H9 (cell line): Measurements from ENCODE around the gene SDK1. TPM values are rescaled to one million over a fixed set of nuclear protein-coding genes. Genes with fewer than 3 reads are reported as not detected.

Experiments used
- DNase-seq: peaks from one replicate; pipeline ENCODE4 v3.0.0-alpha.2; 2017
- H2AFZ ChIP-seq: one replicate; pipeline ENCODE4 v1.6.1; 2013; ENCODE audit warnings: mild to moderate bottlenecking, low read length, control low read depth, moderate library complexity
- H2AK5ac ChIP-seq: 2 replicates; pipeline ENCODE4 v1.6.1; 2013; ENCODE audit warnings: low read length, control low read depth, mixed read lengths; ENCODE audit not compliant: insufficient read length
- H2BK120ac ChIP-seq: one replicate; pipeline ENCODE4 v1.6.1; 2013; ENCODE audit warnings: low read depth, mild to moderate bottlenecking, low read length, control low read depth, inconsistent platforms; ENCODE audit not compliant: poor library complexity, severe bottlenecking
- H2BK12ac ChIP-seq: 2 replicates; pipeline ENCODE4 v1.6.1; 2013; ENCODE audit warnings: low read length, control low read depth, mixed read lengths, low read depth; ENCODE audit not compliant: insufficient read length
- H2BK15ac ChIP-seq: 2 replicates; pipeline ENCODE4 v1.6.1; 2013; ENCODE audit warnings: low read depth, low read length, control low read depth
- H2BK20ac ChIP-seq: one replicate; pipeline ENCODE4 v1.6.1; 2013; ENCODE audit warnings: low read depth, mild to moderate bottlenecking, low read length, control low read depth, inconsistent platforms; ENCODE audit not compliant: poor library complexity, severe bottlenecking
- H2BK5ac ChIP-seq: 2 replicates; pipeline ENCODE4 v1.6.1; 2013; ENCODE audit warnings: low read length, control low read depth, mixed read lengths; ENCODE audit not compliant: insufficient read length
- H3K14ac ChIP-seq: 2 replicates; pipeline ENCODE4 v1.6.1; 2013; ENCODE audit warnings: low read length, control low read depth; ENCODE audit not compliant: insufficient read depth
- H3K18ac ChIP-seq: 2 replicates; pipeline ENCODE4 v1.6.1; 2013; ENCODE audit warnings: low read depth, mild to moderate bottlenecking, mixed read lengths, low read length, control low read depth; ENCODE audit not compliant: insufficient read length
- H3K23ac ChIP-seq: 2 replicates; pipeline ENCODE4 v1.6.1; 2013; ENCODE audit warnings: low read length, control low read depth, mixed read lengths, low read depth; ENCODE audit not compliant: insufficient read length
- H3K23me2 ChIP-seq: 2 replicates; pipeline ENCODE4 v1.6.1; 2013; ENCODE audit warnings: low read depth, mild to moderate bottlenecking, mixed read lengths, low read length, control low read depth; ENCODE audit not compliant: insufficient read length, poor library complexity, severe bottlenecking
- H3K27ac ChIP-seq: 2 replicates; pipeline ENCODE4 v1.5.1; 2013; ENCODE audit warnings: low read length, control low read depth, mixed read lengths, low read depth; ENCODE audit not compliant: insufficient read length
- H3K27me3 ChIP-seq: 2 replicates; pipeline ENCODE4 v1.6.1; 2013; ENCODE audit warnings: low read length, control low read depth, inconsistent platforms; ENCODE audit not compliant: insufficient read depth
- H3K4ac ChIP-seq: 2 replicates; pipeline ENCODE4 v1.6.1; 2013; ENCODE audit warnings: low read depth, mild to moderate bottlenecking, control low read depth, inconsistent platforms, low read length, moderate library complexity
- H3K4me1 ChIP-seq: 2 replicates; pipeline ENCODE4 v1.6.1; 2013; ENCODE audit warnings: low read length, control low read depth, inconsistent platforms; ENCODE audit not compliant: insufficient read depth
- H3K4me2 ChIP-seq: 2 replicates; pipeline ENCODE4 v1.6.1; 2013; ENCODE audit warnings: low read length, control low read depth, mixed read lengths; ENCODE audit not compliant: insufficient read length, insufficient read depth
- H3K56ac ChIP-seq: 2 replicates; pipeline ENCODE4 v1.6.1; 2013; ENCODE audit warnings: low read depth, mild to moderate bottlenecking, mixed read lengths, low read length, control low read depth; ENCODE audit not compliant: insufficient read length
- H3K79me1 ChIP-seq: 2 replicates; pipeline ENCODE4 v1.6.1; 2013; ENCODE audit warnings: low read depth, mild to moderate bottlenecking, moderate library complexity, low read length, control low read depth, inconsistent platforms; ENCODE audit not compliant: insufficient read depth, poor library complexity, severe bottlenecking
- H3K79me2 ChIP-seq: 2 replicates; pipeline ENCODE4 v1.6.1; 2013; ENCODE audit warnings: low read length, control low read depth, inconsistent platforms; ENCODE audit not compliant: insufficient read depth
- H3K9ac ChIP-seq: 2 replicates; pipeline ENCODE4 v1.6.1; 2013; ENCODE audit warnings: low read length, control low read depth, mixed read lengths; ENCODE audit not compliant: insufficient read length; ENCODE audit errors: extremely low read depth
- H3K9me3 ChIP-seq: one replicate; pipeline ENCODE4 v1.6.1; 2013; ENCODE audit warnings: low read depth, low read length, inconsistent platforms; ENCODE audit not compliant: control insufficient read depth
- H3T11ph ChIP-seq: one replicate; pipeline ENCODE4 v1.6.1; 2013; ENCODE audit warnings: mild to moderate bottlenecking, low read length, control low read depth, inconsistent platforms
- H4K20me1 ChIP-seq: one replicate; pipeline ENCODE4 v1.6.1; 2013; ENCODE audit not compliant: control insufficient read depth, insufficient read length, insufficient read depth
- H4K5ac ChIP-seq: 2 replicates; pipeline ENCODE4 v1.6.1; 2013; ENCODE audit warnings: low read depth, mild to moderate bottlenecking, mixed read lengths, low read length, control low read depth; ENCODE audit not compliant: insufficient read length
- H4K8ac ChIP-seq: replicated peaks from 2 replicates; pipeline ENCODE4 v1.6.1; 2013; ENCODE audit warnings: low read length, control low read depth, mixed read lengths, low read depth; ENCODE audit not compliant: insufficient read length
- H4K91ac ChIP-seq: 2 replicates; pipeline ENCODE4 v1.6.1; 2013; ENCODE audit warnings: low read depth, mild to moderate bottlenecking, moderate library complexity, mixed read lengths, low read length, control low read depth; ENCODE audit not compliant: insufficient read length
- H3K27ac Mint-ChIP-seq, 3 experiments: 2 replicates in 2 of 3; 3 replicates in 1 of 3; pipeline ENCODE4 v1.8.0; 2020 to 2021; ENCODE audit warnings: mixed read lengths in 3 of 3, mild to moderate bottlenecking in 1 of 3, moderate library complexity in 1 of 3
- H3K27me3 Mint-ChIP-seq: 2 replicates; pipeline ENCODE4 v1.8.0; 2021; ENCODE audit warnings: low read depth, mild to moderate bottlenecking, moderate library complexity, mixed read lengths
- H3K36me3 Mint-ChIP-seq, 3 experiments: 2 replicates in 2 of 3; 3 replicates in 1 of 3; pipeline ENCODE4 v1.8.0; 2020 to 2021; ENCODE audit warnings: low read depth in 3 of 3, mixed read lengths in 3 of 3; ENCODE audit not compliant: insufficient read depth in 1 of 3
- H3K4me1 Mint-ChIP-seq, 2 experiments: 2 replicates each; pipeline ENCODE4 v1.8.0; 2020; ENCODE audit warnings: mixed read lengths in 2 of 2
- H3K4me3 Mint-ChIP-seq, 2 experiments: 2 replicates in 1 of 2; 3 replicates in 1 of 2; pipeline ENCODE4 v1.8.0; 2020 to 2021; ENCODE audit warnings: mild to moderate bottlenecking in 2 of 2, mixed read lengths in 2 of 2, moderate library complexity in 1 of 2
- H3K9me3 Mint-ChIP-seq, 2 experiments: 2 replicates in 1 of 2; 3 replicates in 1 of 2; pipeline ENCODE4 v1.8.0; 2020; ENCODE audit warnings: mild to moderate bottlenecking in 2 of 2, mixed read lengths in 2 of 2, moderate library complexity in 1 of 2
- WGBS: extraction: QIAGEN DNeasy Blood & Tissue Kit; methylation state at CpG from one replicate; pipeline ENCODE4 v1.1.7; 2013; ENCODE audit warnings: missing lambda C conversion rate, low lambda C conversion rate, mixed read lengths; ENCODE audit not compliant: insufficient read length; ENCODE audit errors: extremely low coverage; 5-methylcytosine and 5-hydroxymethylcytosine counted together
- total RNA-seq: library from RNA; stranded (reverse); gene quantifications from 2 replicates; pipeline ENCODE4 v1.2.1, GENCODE V29; 2021
- TF ChIP-seq, protein P1 (sequence below): fragments of 200-600 bp; sonication (generic); conservative IDR thresholded peaks from 3 replicates; pipeline ENCODE4 v1.8.0; 2021; ENCODE audit warnings: antibody characterized with exemption, mild to moderate bottlenecking

SDK1 gene
- total RNA-seq, 1 experiment from 2014 or later, result 8.7 TPM

DNA sequence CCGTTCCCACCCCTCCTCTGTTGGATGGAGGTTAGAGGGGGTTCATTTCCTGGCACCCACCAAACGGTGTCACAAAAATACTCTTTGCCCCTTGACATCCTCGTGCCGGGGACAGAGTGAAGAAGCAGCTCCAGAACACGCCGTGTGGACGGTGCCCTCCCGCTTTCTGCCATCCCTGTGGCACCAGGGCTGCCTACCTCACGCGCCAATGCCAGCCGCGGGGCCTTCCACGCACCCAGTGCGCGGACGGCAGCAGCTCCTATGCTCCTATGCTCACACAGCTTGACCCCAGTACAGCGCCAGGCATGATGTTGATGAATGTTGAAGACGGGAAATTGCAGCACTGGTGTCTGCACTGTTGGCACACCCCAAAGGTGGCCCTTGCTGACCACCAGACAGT lies 873.8 kb downstream of the SDK1 start:
- TF ChIP-seq, protein P1, sequence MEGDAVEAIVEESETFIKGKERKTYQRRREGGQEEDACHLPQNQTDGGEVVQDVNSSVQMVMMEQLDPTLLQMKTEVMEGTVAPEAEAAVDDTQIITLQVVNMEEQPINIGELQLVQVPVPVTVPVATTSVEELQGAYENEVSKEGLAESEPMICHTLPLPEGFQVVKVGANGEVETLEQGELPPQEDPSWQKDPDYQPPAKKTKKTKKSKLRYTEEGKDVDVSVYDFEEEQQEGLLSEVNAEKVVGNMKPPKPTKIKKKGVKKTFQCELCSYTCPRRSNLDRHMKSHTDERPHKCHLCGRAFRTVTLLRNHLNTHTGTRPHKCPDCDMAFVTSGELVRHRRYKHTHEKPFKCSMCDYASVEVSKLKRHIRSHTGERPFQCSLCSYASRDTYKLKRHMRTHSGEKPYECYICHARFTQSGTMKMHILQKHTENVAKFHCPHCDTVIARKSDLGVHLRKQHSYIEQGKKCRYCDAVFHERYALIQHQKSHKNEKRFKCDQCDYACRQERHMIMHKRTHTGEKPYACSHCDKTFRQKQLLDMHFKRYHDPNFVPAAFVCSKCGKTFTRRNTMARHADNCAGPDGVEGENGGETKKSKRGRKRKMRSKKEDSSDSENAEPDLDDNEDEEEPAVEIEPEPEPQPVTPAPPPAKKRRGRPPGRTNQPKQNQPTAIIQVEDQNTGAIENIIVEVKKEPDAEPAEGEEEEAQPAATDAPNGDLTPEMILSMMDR, result no peak
- H3K4me2 ChIP-seq, result no peak overlapping the region
- no peaks in the 10 kb centered on the region for H4K20me1 ChIP-seq
- Mint-ChIP-seq H3K27ac (peak overlapping the region in 2 of 3 experiments; percentile 73 to 82; a peak in 2 of 7 replicates), H3K36me3 (peaks cover 3 to 17% (median 8%) of the 10 kb centered on the region in 3 experiments; a peak in 5 of 7 replicates), H3K4me3 (no peak overlapping the region), H3K27me3 (no peaks in the 10 kb centered on the region; the same call in 1 of the 2 replicates), H3K9me3 (peaks cover 10 to 18% of the 10 kb centered on the region in 2 experiments; a peak in 4 of 5 replicates), H3K4me1 (peaks cover 5 to 8% of the 10 kb centered on the region in 2 experiments; a peak in 2 of 4 replicates)
- no peak overlapping the region for H4K8ac ChIP-seq
- H3T11ph ChIP-seq, result no peak overlapping the region
- no peak overlapping the region for H3K9ac ChIP-seq
- H3K79me2 ChIP-seq, result no peaks in the 10 kb centered on the region
- no peak overlapping the region for H3K14ac ChIP-seq
- no peaks in the 10 kb centered on the region for H3K23me2 ChIP-seq
- H2BK5ac ChIP-seq, result no peak overlapping the region
- no peak overlapping the region for H3K56ac ChIP-seq
- no peak overlapping the region for H3K4ac ChIP-seq
- H3K27ac ChIP-seq, result no peak overlapping the region
- H2BK20ac ChIP-seq, result no peak overlapping the region
- no peaks in the 10 kb centered on the region for H3K9me3 ChIP-seq
- H4K5ac ChIP-seq, result no peak overlapping the region
- no peak overlapping the region for H3K18ac ChIP-seq
- no CpG with 5 or more reads among the region's 18 CpGs for WGBS
- no peaks in the 10 kb centered on the region for H3K79me1 ChIP-seq
- H2BK120ac ChIP-seq, result no peak overlapping the region
- DNase-seq, result no peak
- no peak overlapping the region for H3K23ac ChIP-seq
- H2AFZ ChIP-seq, result no peak overlapping the region
- H3K4me1 ChIP-seq, result no peaks in the 10 kb centered on the region
- no peak overlapping the region for H4K91ac ChIP-seq
- H3K27me3 ChIP-seq, result no peaks in the 10 kb centered on the region
- no peak overlapping the region for H2AK5ac ChIP-seq
- H2BK15ac ChIP-seq, result no peak overlapping the region
- H2BK12ac ChIP-seq, result no peak overlapping the region
